T-cell (primary cell): ENCODE measurements around the gene HABP4. TPM values are rescaled to one million over a fixed set of nuclear protein-coding genes. Genes with fewer than 3 reads are reported as not detected.
A peak's percentile ranks its signal among the peaks of the same experiment; 100 is the strongest.

Source experiments
- ATAC-seq, 4 experiments: fragments of 200-7000 bp in 3 of 4; fragments of 150-1000 bp in 1 of 4; cut with Tn5 transposase; replicated peaks in 1 of 4; 1 replicate in 3 of 4; 2 replicates in 1 of 4; pipeline ENCODE4 v1.10.0; 2021; ENCODE audit warnings: moderate library complexity in 3 of 4, mild to moderate bottlenecking in 2 of 4, moderate number of reproducible peaks in 1 of 4
- CTCF ChIA-PET, 2 donors: fragments of 300-600 bp; sonication (Branson Sonifier 250); formaldehyde crosslinking; loops; one replicate each; lab custom pipeline; 2022; ENCODE audit warnings: antibody characterized with exemption in 2 of 2; lab: Charles Lee
- POLR2A ChIA-PET, 2 donors: fragments of 300-600 bp; sonication (Branson Sonifier 250); formaldehyde crosslinking; loops; one replicate each; lab custom pipeline; 2022; ENCODE audit warnings: antibody characterized with exemption in 2 of 2; lab: Charles Lee
- DNase-seq, 35 experiments: peaks; one replicate each; pipeline versions ENCODE4 v3.0.0 to v3.0.0-alpha.2; 2013 to 2023
- H3K27ac ChIP-seq: one replicate; pipeline ENCODE4 v1.5.1; 2013; ENCODE audit warnings: low read length
- H3K27me3 ChIP-seq, 2 experiments: replicated peaks in 1 of 2; 1 replicate in 1 of 2; 2 replicates in 1 of 2; pipeline versions ENCODE4 v1.6.1 to v1.7.0; 2013; ENCODE audit warnings: low read length in 1 of 2, mixed read lengths in 1 of 2; ENCODE audit not compliant: control insufficient read depth in 2 of 2, insufficient read depth in 2 of 2; ENCODE audit errors: extremely low read depth in 1 of 2
- H3K36me3 ChIP-seq, 2 donors: 1 replicate in 1 of 2; 2 replicates in 1 of 2; pipeline versions ENCODE4 v1.6.1 to v1.7.0; 2013; ENCODE audit warnings: low read length in 1 of 2; ENCODE audit not compliant: control insufficient read depth in 2 of 2, insufficient read depth in 1 of 2; ENCODE audit errors: extremely low read depth in 1 of 2
- H3K4me1 ChIP-seq, 2 experiments: 1 replicate in 1 of 2; 2 replicates in 1 of 2; pipeline versions ENCODE4 v1.6.1 to v1.7.0; 2013; ENCODE audit warnings: low read length in 2 of 2, mixed read lengths in 1 of 2; ENCODE audit not compliant: insufficient read depth in 2 of 2, control insufficient read depth in 1 of 2; ENCODE audit errors: extremely low read depth in 1 of 2
- H3K4me3 ChIP-seq, 2 donors: 1 replicate in 1 of 2; 2 replicates in 1 of 2; pipeline versions ENCODE4 v1.5.1 to v1.7.0; 2013; ENCODE audit warnings: mild to moderate bottlenecking in 2 of 2, low read length in 1 of 2, moderate library complexity in 1 of 2; ENCODE audit not compliant: control insufficient read depth in 1 of 2; ENCODE audit errors: extremely low read depth in 1 of 2
- H3K9me3 ChIP-seq: 2 replicates; pipeline ENCODE4 v1.7.0; 2013
- H3K27ac Mint-ChIP-seq, 2 donors: one replicate each; pipeline ENCODE4 v1.8.0; 2020 to 2021; ENCODE audit warnings: mild to moderate bottlenecking in 2 of 2, mixed read lengths in 2 of 2
- H3K27me3 Mint-ChIP-seq, 2 donors: one replicate each; pipeline ENCODE4 v1.8.0; 2021 to 2022; ENCODE audit warnings: mixed read lengths in 2 of 2
- H3K36me3 Mint-ChIP-seq: one replicate; pipeline ENCODE4 v1.8.0; 2021; ENCODE audit warnings: mixed read lengths
- H3K4me1 Mint-ChIP-seq, 3 donors: one replicate each; pipeline ENCODE4 v1.8.0; 2020 to 2022; ENCODE audit warnings: mixed read lengths in 3 of 3, mild to moderate bottlenecking in 1 of 3
- H3K4me3 Mint-ChIP-seq, 3 donors: one replicate each; pipeline ENCODE4 v1.8.0; 2020 to 2022; ENCODE audit warnings: mild to moderate bottlenecking in 3 of 3, mixed read lengths in 3 of 3, moderate library complexity in 3 of 3
- H3K9me3 Mint-ChIP-seq, 3 donors: one replicate each; pipeline ENCODE4 v1.8.0; 2020 to 2022; ENCODE audit warnings: mixed read lengths in 3 of 3
- WGBS: methylation state at CpG from one replicate; pipeline ENCODE4 v1.1.5; 2013; ENCODE audit warnings: missing lambda C conversion rate; ENCODE audit not compliant: insufficient coverage; 5-methylcytosine and 5-hydroxymethylcytosine counted together
- total RNA-seq, 35 experiments: library from RNA in 6 of 35; stranded (reverse) in 6 of 35; fragments of 120-200 nt in 1 of 35; gene quantifications; one replicate each; pipeline versions ENCODE4 v1.2.1 to v1.2.4 and lab custom pipeline; 2013 to 2026

The HABP4 gene
- total RNA-seq, 5 donors from 2014 or later (not counting 1 experiment from before 2014, with no cell fraction given), result 18.2 to 30.8 (median 25.3) TPM

GRCh38 chr9:96453625-96454024 lies 3.7 kb downstream of the HABP4 start:
- Histone ChIP-seq H3K9me3 (no peaks in the 10 kb centered on the region), H3K4me3 (no peak overlapping the region), H3K36me3 (no peaks in the 10 kb centered on the region), H3K4me1 (peaks cover 0 to 16% of the 10 kb centered on the region in 2 experiments), H3K27ac (no peak overlapping the region), H3K27me3 (no peaks in the 10 kb centered on the region)
- WGBS, result 100% methylated on average over 1 of the region's 2 CpGs
- Mint-ChIP-seq H3K27me3 (peaks cover 0 to 4% of the 10 kb centered on the region in 2 donors), H3K4me3 (no peak overlapping the region), H3K4me1 (peaks cover 28 to 35% (median 33%) of the 10 kb centered on the region in 3 donors), H3K9me3 (no peaks in the 10 kb centered on the region), H3K36me3 (peaks cover 5% of the 10 kb centered on the region), H3K27ac (no peak overlapping the region)
- DNase-seq (peak in 2 of 35 experiments; percentile 10 to 19), ATAC-seq (no peak)
- ChIA-PET POLR2A (interaction anchor here in 1 of 2 donors (0.7 kb wide), 1 partner anchor 112 kb away, joined by 6 read pairs; no protein-coding TSS in a partner anchor), CTCF (interaction anchor here (0.7 to 1.0 kb wide), 2 partner anchors 472 to 1162 kb away, joined by 3 read pairs; no protein-coding TSS in a partner anchor)

DNA sequence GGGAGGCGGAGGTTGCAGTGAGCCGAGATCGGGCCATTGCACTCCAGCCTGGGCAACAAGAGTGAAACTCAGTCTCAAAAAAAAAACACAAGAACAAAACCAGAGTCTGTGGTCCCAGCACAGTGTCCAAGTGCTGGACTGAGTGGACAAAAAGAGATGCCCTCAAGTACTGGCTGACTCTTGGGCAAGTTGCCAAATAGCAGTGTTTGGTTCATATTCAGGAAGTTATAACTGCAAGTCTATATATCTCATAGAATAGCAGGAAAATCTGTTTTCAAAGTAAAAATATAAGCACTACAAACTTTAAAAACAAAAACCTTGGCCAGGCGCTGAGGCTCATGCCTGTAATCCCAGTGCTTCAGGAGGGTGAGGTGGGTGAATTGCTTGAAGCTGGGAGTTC lies 7.3 kb downstream of the HABP4 start:
- no CpG with 5 or more reads among the region's 4 CpGs for WGBS
- H3K9me3 ChIP-seq, result no peaks in the 10 kb centered on the region
- Mint-ChIP-seq H3K4me3 (no peak overlapping the region), H3K4me1 (peaks cover 11 to 21% (median 18%) of the 10 kb centered on the region in 3 donors), H3K9me3 (no peaks in the 10 kb centered on the region), H3K36me3 (peaks cover 20% of the 10 kb centered on the region), H3K27ac (no peak overlapping the region), H3K27me3 (no peaks in the 10 kb centered on the region)
- ChIA-PET POLR2A (interaction anchor here in 1 of 2 donors (0.5 kb wide), 1 partner anchor 81 kb away, joined by 3 read pairs; no protein-coding TSS in a partner anchor), CTCF (interaction anchor here in 1 of 2 donors (0.6 to 1.1 kb wide), 2 partner anchors 8 to 18 kb away, joined by 3 to 4 read pairs; partner anchors contain the start of gene HABP4)
- no peaks in the 10 kb centered on the region for H3K27me3 ChIP-seq
- ATAC-seq (no peak), DNase-seq (no peak)
- H3K4me1 ChIP-seq, result no peaks in the 10 kb centered on the region
- no peaks in the 10 kb centered on the region for H3K36me3 ChIP-seq
- H3K4me3 ChIP-seq, result no peak overlapping the region
- H3K27ac ChIP-seq, result no peak overlapping the region

GRCh38 chr9:96458226-96458625 lies 8.3 kb downstream of the HABP4 start:
- no peaks in the 10 kb centered on the region for H3K27me3 Mint-ChIP-seq
- Histone ChIP-seq H3K36me3 (no peaks in the 10 kb centered on the region), H3K27ac (no peak overlapping the region), H3K4me1 (no peaks in the 10 kb centered on the region), H3K4me3 (no peak overlapping the region), H3K9me3 (no peaks in the 10 kb centered on the region), H3K27me3 (no peaks in the 10 kb centered on the region)
- peaks cover 7 to 17% (median 14%) of the 10 kb centered on the region in 3 donors for H3K4me1 Mint-ChIP-seq
- POLR2A ChIA-PET, result no interaction called here
- WGBS, result 100% methylated on average over 5 of the region's 8 CpGs
- H3K9me3 Mint-ChIP-seq, result no peaks in the 10 kb centered on the region
- no peak overlapping the region for H3K27ac Mint-ChIP-seq
- no peak overlapping the region for H3K4me3 Mint-ChIP-seq
- peaks cover 20% of the 10 kb centered on the region for H3K36me3 Mint-ChIP-seq
- CTCF ChIA-PET, result interaction anchor here in 1 of 2 donors (1.1 kb wide), 1 partner anchor 9 kb away, joined by 4 read pairs; the partner anchor contains the start of gene HABP4
- ATAC-seq (no peak), DNase-seq (no peak)

DNA sequence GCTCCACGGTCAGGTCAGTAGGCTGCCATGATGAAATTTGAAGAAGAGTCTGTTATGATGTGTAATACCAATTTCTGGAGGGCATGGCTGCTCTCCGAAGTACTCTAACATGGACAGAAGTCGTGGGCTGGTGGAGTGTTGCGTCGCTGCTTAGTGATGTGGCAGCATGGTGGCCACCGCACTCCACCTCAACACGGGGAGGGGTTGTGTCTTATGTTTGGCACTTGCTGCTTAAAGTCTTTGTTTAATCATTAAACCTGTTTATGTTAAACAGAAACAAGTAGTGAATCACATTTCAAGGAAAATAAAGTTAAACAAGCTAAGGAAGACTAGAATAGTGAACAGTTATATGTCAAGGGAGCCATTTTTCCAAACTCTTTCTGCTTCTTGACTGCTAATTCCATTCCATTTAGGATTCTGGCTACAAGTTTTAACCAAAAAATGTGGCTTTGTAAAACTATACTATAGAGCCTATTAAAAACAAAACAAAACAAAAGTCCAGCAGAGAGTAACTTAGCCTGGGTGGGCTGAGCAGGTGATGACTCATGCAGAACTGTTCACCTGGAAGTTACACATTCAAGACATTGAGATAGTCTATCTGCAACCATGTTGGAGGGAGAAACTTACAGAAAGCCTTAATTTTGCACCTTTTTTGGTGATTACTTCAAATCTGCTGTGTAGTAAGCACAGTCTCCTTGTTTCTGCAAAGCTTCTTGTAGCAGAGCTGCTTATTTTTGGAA lies 9.5 kb downstream of the HABP4 start:
- H3K9me3 ChIP-seq, result no peaks in the 10 kb centered on the region
- Mint-ChIP-seq H3K27me3 (no peaks in the 10 kb centered on the region), H3K4me3 (no peak overlapping the region), H3K36me3 (peaks cover 29% of the 10 kb centered on the region), H3K9me3 (no peaks in the 10 kb centered on the region), H3K27ac (no peak overlapping the region), H3K4me1 (peaks cover 0 to 8% (median 6%) of the 10 kb centered on the region in 3 donors)
- H3K36me3 ChIP-seq, result no peaks in the 10 kb centered on the region
- H3K4me1 ChIP-seq, result no peaks in the 10 kb centered on the region
- ATAC-seq (no peak), DNase-seq (no peak)
- ChIA-PET CTCF (interaction anchor here in 1 of 2 donors (0.5 kb wide), 1 partner anchor 1000 kb away, joined by 3 read pairs; no protein-coding TSS in a partner anchor), POLR2A (interaction anchor here in 1 of 2 donors (0.7 kb wide), 1 partner anchor 10 kb away, joined by 3 read pairs; the partner anchor contains the start of gene HABP4)
- no peak overlapping the region for H3K4me3 ChIP-seq
- 100% methylated on average over 1 of the region's 7 CpGs for WGBS
- H3K27ac ChIP-seq, result no peak overlapping the region
- H3K27me3 ChIP-seq, result no peaks in the 10 kb centered on the region

GRCh38 chr9:96460470-96460869 lies 10.5 kb downstream of the HABP4 start:
- DNase-seq (no peak), ATAC-seq (no peak)
- Mint-ChIP-seq H3K4me3 (no peak overlapping the region), H3K27ac (no peak overlapping the region), H3K9me3 (no peaks in the 10 kb centered on the region), H3K4me1 (peaks cover 0 to 8% (median 6%) of the 10 kb centered on the region in 3 donors), H3K36me3 (peaks cover 38% of the 10 kb centered on the region), H3K27me3 (no peaks in the 10 kb centered on the region)
- CTCF ChIA-PET, result interaction anchor here in 1 of 2 donors (1.0 kb wide), 1 partner anchor 8 kb away, joined by 5 read pairs; no protein-coding TSS in a partner anchor
- H3K36me3 ChIP-seq, result no peaks in the 10 kb centered on the region
- POLR2A ChIA-PET, result interaction anchor here in 1 of 2 donors (0.6 to 0.7 kb wide), 2 partner anchors 8 to 156 kb away, joined by 3 to 8 read pairs; no protein-coding TSS in a partner anchor
- H3K27ac ChIP-seq, result no peak overlapping the region
- H3K9me3 ChIP-seq, result no peaks in the 10 kb centered on the region
- H3K4me3 ChIP-seq, result no peak overlapping the region
- no peaks in the 10 kb centered on the region for H3K4me1 ChIP-seq
- 67% methylated on average over 2 of the region's 5 CpGs for WGBS
- no peaks in the 10 kb centered on the region for H3K27me3 ChIP-seq

DNA sequence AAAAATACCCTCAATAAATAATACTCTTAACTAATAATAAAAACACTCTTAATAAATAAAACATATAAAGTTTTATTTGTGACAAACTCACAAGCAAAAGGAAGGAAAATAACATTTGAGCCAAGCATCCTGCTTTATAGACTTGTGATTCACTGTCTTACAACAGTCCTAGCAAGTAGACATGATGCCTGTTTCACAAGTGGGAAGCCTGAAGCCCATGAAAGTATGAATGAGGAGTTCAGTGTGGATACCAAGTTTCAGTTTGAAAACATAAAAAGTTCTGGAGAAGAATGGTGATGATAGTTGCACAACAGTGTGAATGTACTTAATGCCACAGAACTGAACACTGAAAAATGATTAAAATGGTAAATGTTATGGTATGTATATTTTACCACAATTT lies 10.9 kb downstream of the HABP4 start:
- DNase-seq (no peak), ATAC-seq (no peak)
- Histone ChIP-seq H3K27ac (no peak overlapping the region), H3K4me3 (no peak overlapping the region), H3K9me3 (no peaks in the 10 kb centered on the region), H3K4me1 (no peaks in the 10 kb centered on the region), H3K36me3 (peaks cover 0 to 3% of the 10 kb centered on the region in 2 donors), H3K27me3 (no peaks in the 10 kb centered on the region)
- ChIA-PET CTCF (interaction anchor here in 1 of 2 donors (1.0 kb wide), 1 partner anchor 8 kb away, joined by 5 read pairs; no protein-coding TSS in a partner anchor), POLR2A (interaction anchor here in 1 of 2 donors (0.6 to 0.7 kb wide), 2 partner anchors 8 to 155 kb away, joined by 3 to 8 read pairs; no protein-coding TSS in a partner anchor)
- Mint-ChIP-seq H3K9me3 (no peaks in the 10 kb centered on the region), H3K27me3 (no peaks in the 10 kb centered on the region), H3K4me1 (peaks cover 0 to 8% (median 6%) of the 10 kb centered on the region in 3 donors), H3K36me3 (peaks cover 42% of the 10 kb centered on the region), H3K27ac (no peak overlapping the region), H3K4me3 (no peak overlapping the region)
